Measurements from ENCODE around the gene DDX23.
A peak's percentile ranks its signal among the peaks of the same experiment; 100 is the strongest.

Gene DDX23

DNA sequence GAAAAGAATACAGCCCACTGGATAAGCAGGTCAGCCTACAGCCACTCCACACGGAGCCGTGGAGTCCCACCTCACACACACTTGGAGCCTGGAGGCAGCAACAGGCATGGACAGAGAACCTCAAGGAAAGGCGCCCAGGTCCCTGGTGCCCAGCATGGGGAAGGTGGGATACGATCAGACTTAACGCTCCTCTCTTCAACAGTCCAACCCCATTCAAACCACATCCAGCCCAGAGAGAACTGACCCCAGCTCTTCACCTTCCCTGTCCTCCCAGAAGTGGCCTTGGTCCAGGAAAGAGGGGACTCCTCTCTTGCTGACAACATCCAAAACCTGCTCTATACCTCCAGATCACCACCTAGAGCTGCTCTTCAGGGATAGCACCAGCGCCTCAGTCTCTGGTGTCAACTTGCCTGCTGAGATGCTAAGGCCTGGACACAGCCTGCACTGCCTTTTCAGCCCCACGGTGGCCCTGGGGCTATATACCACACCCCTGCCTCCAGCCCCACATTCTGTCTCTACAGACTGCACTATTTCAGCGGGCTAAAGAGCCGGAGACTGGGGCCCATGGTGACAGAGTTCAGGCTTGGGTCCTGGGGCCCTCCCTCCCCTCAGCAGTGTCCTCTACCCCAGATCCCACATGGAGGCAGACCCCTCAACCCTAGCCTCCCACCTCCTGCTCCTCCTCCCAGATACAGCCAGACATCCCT is 70.1 kb downstream of the DDX23 start:
- H3K4me3 ChIP-seq (ENCODE audit: low read depth, low read length): no peak overlapping the region
- DNase-seq (ENCODE audit: low read depth): no peak
- no peak for TF ChIP-seq MAX (IDR thresholded peaks at IDR 0.05; ENCODE audit: low read depth, low read length)

DNA sequence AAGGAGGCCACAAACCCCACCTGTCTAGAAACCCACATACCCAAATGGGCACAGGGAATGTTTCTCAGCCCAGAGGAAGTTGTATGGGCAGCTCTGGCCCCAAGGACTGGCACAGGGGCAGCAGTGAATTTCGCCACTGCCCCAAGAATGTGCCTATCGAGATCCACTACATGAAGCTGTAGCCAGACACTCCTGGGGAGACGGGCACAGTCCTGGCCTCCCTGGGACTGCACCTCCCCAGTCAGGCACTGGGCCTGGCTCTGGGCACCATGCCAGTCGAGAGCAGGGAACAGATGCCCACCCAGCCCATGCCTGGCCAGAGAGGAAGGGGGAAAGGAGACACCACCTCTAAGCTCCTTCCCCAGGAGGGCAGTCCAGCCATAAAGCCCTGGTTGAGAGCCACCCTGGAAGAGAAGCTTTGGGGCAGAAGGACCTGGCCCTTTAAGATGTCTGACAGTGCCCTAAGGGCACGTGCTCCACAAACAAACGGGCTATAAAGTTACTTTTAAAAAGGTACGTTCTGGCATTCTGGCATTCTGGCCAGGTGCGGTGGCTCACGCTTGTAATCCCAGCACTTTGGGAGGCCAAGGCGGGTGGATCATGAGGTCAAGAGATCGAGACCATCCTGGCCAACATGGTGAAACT is 71.5 kb downstream of the DDX23 start:
- H3K4me3 ChIP-seq (ENCODE audit: low read depth, low read length): no peak overlapping the region
- DNase-seq (ENCODE audit: low read depth): no peak
- no peak for TF ChIP-seq MYC (IDR thresholded peaks at IDR 0.05; ENCODE audit: low read depth, low read length)
- TF ChIP-seq POLR2A (IDR thresholded peaks at IDR 0.05; ENCODE audit: extremely low read depth, insufficient read length): no peak
- TF ChIP-seq MAX (IDR thresholded peaks at IDR 0.05; ENCODE audit: low read depth, low read length): no peak
- TF ChIP-seq CTCF (IDR thresholded peaks at IDR 0.05; ENCODE audit: low read depth, low read length): no peak

GRCh38 chr12:48779869-48780268 is 72.1 kb downstream of the DDX23 start:
- TF ChIP-seq CTCF (IDR thresholded peaks at IDR 0.05; ENCODE audit: low read depth, low read length) (no peak), MYC (IDR thresholded peaks at IDR 0.05; ENCODE audit: low read depth, low read length) (no peak), POLR2A (IDR thresholded peaks at IDR 0.05; ENCODE audit: extremely low read depth, insufficient read length) (no peak), MAX (IDR thresholded peaks at IDR 0.05; ENCODE audit: low read depth, low read length) (no peak)
- peak; percentile 91 for DNase-seq (ENCODE audit: low read depth)
- no peak overlapping the region for H3K4me3 ChIP-seq (ENCODE audit: low read depth, low read length)

All from NB4 (cell line).